ENCODE results near the gene CORO7. TPM values are rescaled to one million over a fixed set of nuclear protein-coding genes. Genes with fewer than 3 reads are reported as not detected.

The CORO7 gene
- total RNA-seq, 1 donor: 9.9 TPM

DNA sequence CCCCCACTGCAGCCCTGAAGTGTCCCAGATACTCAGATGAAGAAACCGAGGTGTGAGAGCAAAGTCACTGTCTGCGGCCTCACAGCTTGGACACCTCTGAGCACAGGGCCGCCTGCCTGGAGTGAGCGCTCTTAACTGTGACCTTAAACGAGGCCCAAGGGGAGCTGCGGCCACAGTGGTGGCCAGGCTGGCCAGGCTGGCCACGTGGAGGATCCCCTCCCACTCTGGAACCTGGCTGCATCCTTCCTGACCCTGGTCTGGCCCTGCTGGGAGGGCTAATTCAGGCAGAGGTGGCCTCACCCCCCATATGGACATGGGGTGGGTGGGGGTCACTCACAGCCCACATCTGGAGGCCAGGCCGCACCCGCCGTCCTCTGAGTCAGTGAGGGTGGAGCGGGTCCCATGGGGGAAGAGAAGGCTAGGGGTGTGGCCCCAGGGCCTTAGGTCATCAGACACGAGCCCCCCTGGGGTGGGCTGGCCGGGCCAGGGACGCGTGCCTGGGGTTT lies 38.2 kb downstream of the CORO7 start:
- TF ChIP-seq, protein P1, sequence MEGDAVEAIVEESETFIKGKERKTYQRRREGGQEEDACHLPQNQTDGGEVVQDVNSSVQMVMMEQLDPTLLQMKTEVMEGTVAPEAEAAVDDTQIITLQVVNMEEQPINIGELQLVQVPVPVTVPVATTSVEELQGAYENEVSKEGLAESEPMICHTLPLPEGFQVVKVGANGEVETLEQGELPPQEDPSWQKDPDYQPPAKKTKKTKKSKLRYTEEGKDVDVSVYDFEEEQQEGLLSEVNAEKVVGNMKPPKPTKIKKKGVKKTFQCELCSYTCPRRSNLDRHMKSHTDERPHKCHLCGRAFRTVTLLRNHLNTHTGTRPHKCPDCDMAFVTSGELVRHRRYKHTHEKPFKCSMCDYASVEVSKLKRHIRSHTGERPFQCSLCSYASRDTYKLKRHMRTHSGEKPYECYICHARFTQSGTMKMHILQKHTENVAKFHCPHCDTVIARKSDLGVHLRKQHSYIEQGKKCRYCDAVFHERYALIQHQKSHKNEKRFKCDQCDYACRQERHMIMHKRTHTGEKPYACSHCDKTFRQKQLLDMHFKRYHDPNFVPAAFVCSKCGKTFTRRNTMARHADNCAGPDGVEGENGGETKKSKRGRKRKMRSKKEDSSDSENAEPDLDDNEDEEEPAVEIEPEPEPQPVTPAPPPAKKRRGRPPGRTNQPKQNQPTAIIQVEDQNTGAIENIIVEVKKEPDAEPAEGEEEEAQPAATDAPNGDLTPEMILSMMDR (IDR thresholded peaks at IDR 0.05; ENCODE audit: insufficient read depth, low read depth, low read length): peak; percentile 1
- no peak overlapping the region for H3K4me3 ChIP-seq (ENCODE audit: low read depth, low read length)
- DNase-seq (ENCODE audit: low read depth): peak; percentile 71

DNA sequence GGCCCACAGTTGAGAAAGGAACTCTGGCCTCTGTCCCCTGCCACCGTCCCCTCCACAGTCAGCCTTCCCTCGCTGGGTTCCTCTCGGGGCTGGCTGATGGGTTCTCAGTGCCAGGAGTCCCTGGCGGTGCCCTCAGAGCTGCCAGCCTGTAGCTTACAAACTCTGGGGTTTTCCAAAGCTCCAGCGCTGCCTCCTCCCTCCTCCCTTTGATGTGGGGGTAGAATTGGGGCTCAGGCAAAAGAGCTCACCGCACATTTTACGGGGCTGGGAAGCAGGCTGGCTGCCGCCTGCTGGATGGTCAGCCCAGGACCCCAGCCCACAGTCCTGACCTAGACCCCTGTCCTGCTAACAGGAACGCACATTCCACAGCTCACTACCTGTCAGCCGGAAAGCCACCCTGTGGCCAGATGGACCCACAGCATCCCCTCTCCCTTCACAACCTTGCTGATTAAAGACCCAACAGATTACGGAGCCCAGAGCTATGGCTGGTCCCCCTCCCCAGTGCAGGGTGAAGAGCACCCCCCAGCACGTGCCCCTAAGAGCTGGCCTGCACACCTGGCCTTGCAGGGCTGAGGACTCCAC lies 38.7 kb downstream of the CORO7 start:
- TF ChIP-seq, protein P1 (IDR thresholded peaks at IDR 0.05; ENCODE audit: insufficient read depth, low read depth, low read length): peak; percentile 12
- no peak overlapping the region for H3K4me3 ChIP-seq (ENCODE audit: low read depth, low read length)
- DNase-seq (ENCODE audit: low read depth): no peak

DNA sequence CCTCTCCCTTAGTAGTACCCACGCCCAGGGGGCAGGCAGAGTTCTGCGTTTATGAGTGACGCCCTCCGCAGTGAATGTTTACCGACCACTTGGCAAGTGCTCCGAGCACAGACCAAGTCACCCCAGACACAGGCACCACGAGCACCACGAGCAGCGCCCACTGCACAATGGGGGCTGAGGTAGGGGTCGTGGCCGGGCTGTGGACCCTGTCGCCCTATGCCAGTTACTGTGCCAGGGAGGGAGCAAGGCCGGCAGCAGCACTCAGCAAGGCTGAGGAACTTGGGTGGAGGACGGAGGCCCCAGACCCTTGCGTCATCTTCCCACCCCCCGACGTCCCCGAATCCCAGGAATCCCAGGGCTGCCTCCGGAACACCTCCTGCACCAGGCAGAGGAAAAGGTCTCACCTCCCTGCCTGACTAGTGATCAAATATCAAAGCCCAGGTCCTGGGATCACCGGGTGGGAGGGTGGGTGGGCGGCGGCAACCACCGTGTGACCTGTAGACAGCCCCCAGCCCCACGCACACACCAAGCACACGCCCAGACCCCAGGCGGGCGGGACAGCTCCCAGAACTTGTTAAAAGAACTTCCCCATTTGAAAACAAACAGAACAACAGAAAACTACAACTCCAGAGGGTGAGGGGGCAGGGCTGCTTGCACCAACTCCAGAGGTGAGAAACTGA lies 39.4 kb downstream of the CORO7 start:
- peak overlapping the region; percentile 24 for H3K4me3 ChIP-seq (ENCODE audit: low read depth, low read length)
- DNase-seq (ENCODE audit: low read depth): no peak

DNA sequence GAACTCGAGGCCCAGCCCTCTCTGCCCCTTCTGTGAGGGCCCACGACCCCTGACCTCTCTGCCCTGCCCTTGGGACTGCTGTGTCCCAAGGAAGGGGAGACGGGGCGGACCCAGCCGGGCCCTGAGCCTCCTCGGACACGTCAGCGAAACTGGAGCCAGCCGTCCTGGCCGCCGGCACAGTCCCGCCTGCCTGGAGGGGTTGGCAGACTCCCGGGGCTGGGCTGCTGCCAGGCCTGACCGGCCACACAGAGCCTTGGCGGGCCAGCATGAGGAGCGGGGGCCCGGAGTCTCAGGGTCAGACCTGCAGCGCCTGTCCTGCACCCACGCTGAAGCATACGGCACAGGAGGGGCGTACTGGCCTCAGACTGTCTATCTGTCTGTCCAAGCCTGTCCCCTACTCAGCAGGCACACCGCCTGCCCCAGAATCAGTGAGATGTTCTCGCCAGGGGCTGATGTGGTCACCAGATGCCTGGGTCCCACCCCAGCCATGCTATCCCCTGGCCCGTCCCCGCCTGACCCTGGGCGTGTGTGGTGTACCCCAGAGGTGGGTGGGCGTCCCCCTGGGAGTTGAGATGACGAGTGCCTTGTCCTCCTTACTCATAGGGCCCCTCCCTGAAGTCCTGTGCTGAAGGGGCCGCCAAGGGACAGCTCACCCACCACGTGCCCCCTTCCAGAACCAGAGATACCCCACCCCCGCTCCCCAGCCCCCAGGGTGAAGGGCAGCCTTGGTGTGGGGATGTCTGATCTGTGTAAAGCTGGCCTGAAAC lies 40.1 kb downstream of the CORO7 start:
- TF ChIP-seq, protein P1 (IDR thresholded peaks at IDR 0.05; ENCODE audit: insufficient read depth, low read depth, low read length): no peak
- H3K4me3 ChIP-seq (ENCODE audit: low read depth, low read length): peak overlapping the region; percentile 24
- peak; percentile 89 for DNase-seq (ENCODE audit: low read depth)

More for the DNA sequence above, 39.4 kb downstream of the CORO7 start:
- TF ChIP-seq, protein P1 (IDR thresholded peaks at IDR 0.05; ENCODE audit: insufficient read depth, low read depth, low read length): no peak

DNA sequence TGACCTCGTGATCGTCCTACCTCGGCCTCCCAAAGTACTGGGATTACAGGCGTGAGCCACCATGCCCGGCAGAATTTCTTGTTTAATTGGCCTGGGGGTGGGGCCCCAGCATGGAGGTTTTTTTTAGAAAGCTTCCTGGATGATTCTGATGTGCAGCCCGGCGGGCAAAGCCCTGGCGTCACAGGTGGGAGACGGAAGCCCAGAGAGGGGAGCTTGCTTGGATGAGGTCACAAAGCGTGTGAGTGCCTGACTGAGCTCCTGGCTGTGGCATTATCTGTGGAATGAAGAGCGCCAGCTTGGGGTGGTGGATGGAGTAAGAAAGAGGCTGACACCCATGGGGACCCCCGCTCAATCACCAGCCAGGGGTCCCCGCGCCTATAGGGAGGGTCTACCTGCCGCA lies 40.7 kb downstream of the CORO7 start:
- no peak for DNase-seq (ENCODE audit: low read depth)
- H3K4me3 ChIP-seq (ENCODE audit: low read depth, low read length): peak overlapping the region; percentile 24
- TF ChIP-seq, protein P1 (IDR thresholded peaks at IDR 0.05; ENCODE audit: insufficient read depth, low read depth, low read length): no peak

DNA sequence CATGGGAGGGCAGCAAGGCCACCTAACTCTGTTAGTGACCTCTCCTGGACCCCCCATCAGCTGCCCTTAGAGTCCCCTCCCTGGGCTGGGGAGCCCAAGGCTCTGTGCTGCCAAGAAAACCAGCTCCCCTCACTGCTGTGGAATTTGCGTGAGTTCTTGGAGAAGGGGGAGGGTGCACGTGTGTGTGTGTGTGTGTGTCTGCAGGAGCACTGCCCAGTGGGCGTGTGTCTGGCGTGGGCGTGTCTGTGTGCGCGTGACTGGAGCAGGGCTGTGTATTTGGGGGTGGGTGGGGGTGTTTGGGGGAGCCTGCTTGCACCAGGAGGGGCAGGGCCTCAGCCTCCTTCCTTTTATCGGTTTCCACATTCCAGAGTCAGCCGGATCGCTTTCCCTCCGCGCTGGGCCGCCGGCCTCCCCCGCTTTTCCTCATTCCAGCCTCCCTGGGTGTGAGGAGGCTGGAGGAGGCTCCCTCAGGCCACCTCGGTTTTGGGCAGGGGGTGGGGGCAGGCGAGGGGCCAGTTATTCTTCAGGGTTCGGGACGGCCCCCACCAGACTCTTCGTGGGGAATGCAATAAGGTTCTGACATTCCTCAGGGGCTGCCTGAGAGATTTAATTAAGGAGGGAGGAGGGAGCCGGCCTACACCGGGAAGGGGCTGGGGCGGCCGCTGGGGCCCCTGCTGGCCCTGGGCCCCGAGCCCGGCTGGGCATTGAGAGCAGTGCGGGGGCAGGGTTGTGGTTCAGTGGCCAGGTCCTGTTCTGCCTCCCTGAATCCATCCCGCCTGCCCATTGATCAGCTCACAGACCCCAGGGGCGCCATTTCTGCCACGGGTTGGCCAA lies 42.3 kb downstream of the CORO7 start:
- TF ChIP-seq, protein P1 (IDR thresholded peaks at IDR 0.05; ENCODE audit: insufficient read depth, low read depth, low read length): no peak
- H3K4me3 ChIP-seq (ENCODE audit: low read depth, low read length): peak overlapping the region; percentile 79
- peak; percentile 97 for DNase-seq (ENCODE audit: low read depth)
